ENCODE results near the gene B9D2.
A peak's percentile ranks its signal among the peaks of the same experiment; 100 is the strongest.

Gene B9D2

GRCh38 chr19:41327576-41328156 is 36.3 kb downstream of the B9D2 start:
- peak; percentile 72 for DNase-seq (ENCODE audit: low read depth, low spot score)

- DNase-seq (ENCODE audit: low read depth, low spot score): peak; percentile 26
These were observed 36.8 kb downstream of the B9D2 start for GRCh38 chr19:41327076-41327575.

- DNase-seq (ENCODE audit: low read depth, low spot score): peak; percentile 80
These were observed 37.8 kb downstream of the B9D2 start for GRCh38 chr19:41325947-41326706.

GRCh38 chr19:41325640-41325946 is 38.4 kb downstream of the B9D2 start:
- DNase-seq (ENCODE audit: low read depth, low spot score): no peak

GRCh38 chr19:41324921-41325639 is 38.9 kb downstream of the B9D2 start:
- DNase-seq (ENCODE audit: low read depth, low spot score): peak; percentile 83

GRCh38 chr19:41324231-41324702 is 39.7 kb downstream of the B9D2 start:
- peak; percentile 38 for DNase-seq (ENCODE audit: low read depth, low spot score)

GRCh38 chr19:41323430-41324125 is 40.4 kb downstream of the B9D2 start:
- DNase-seq (ENCODE audit: low read depth, low spot score): peak; percentile 98

- peak; percentile 52 for DNase-seq (ENCODE audit: low read depth, low spot score)
These were observed 40.9 kb downstream of the B9D2 start for GRCh38 chr19:41323023-41323422.

GRCh38 chr19:41322451-41322850 is 41.5 kb downstream of the B9D2 start:
- DNase-seq (ENCODE audit: low read depth, low spot score): no peak

GRCh38 chr19:41321600-41322270 is 42.2 kb downstream of the B9D2 start:
- peak; percentile 86 for DNase-seq (ENCODE audit: low read depth, low spot score)

GRCh38 chr19:41321204-41321599 is 42.7 kb downstream of the B9D2 start:
- no peak for DNase-seq (ENCODE audit: low read depth, low spot score)

- no peak for DNase-seq (ENCODE audit: low read depth, low spot score)
These were observed 43.4 kb downstream of the B9D2 start for GRCh38 chr19:41320568-41320967.

GRCh38 chr19:41320185-41320518 is 43.8 kb downstream of the B9D2 start:
- no peak for DNase-seq (ENCODE audit: low read depth, low spot score)

GRCh38 chr19:41319500-41320184 is 44.3 kb downstream of the B9D2 start:
- DNase-seq (ENCODE audit: low read depth, low spot score): no peak

GRCh38 chr19:41318696-41319499 is 45.1 kb downstream of the B9D2 start:
- DNase-seq (ENCODE audit: low read depth, low spot score): no peak

GRCh38 chr19:41316306-41316920 is 47.5 kb downstream of the B9D2 start:
- DNase-seq (ENCODE audit: low read depth, low spot score): no peak

- no peak for DNase-seq (ENCODE audit: low read depth, low spot score)
These were observed 52.3 kb downstream of the B9D2 start for GRCh38 chr19:41311613-41312012.

- DNase-seq (ENCODE audit: low read depth, low spot score): no peak
These were observed 52.9 kb downstream of the B9D2 start for GRCh38 chr19:41311072-41311471.

- DNase-seq (ENCODE audit: low read depth, low spot score): peak; percentile 94
These were observed 53.7 kb downstream of the B9D2 start, which contains the start of gene CCDC97 for GRCh38 chr19:41310033-41310831. Gene CCDC97 (plus strand): TSS chr19:41310172. CDS start chr19:41310311, 139 bp downstream.
